ENCODE measurements around the gene TBX21.
"Not testable (repeated sequence)": the region's sequence is repeated elsewhere in the genome, so short reads cannot be mapped to it uniquely, and the experiment has no call there.

TBX21 gene

DNA sequence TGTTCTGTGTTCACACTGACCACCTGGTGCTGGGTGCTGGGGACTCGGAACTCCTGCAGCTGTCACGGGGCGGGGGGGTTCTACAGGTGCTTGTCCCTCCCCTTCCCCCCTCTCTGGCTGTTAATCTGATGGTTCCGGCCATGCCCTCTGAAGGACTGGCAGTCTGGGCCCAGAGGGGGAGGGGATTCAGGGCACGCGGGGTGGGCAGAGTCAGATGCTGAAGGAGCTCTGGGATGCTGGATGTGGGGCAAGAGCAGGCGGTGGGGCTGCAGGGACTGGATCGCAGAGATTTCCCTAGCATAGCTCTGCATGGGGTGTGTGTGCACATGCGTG, 5.4 kb upstream of the TBX21 start:
- no peak for TF ChIP-seq ZNF274 (IDR thresholded peaks at IDR 0.05; ENCODE audit: low read depth, low read length)

DNA sequence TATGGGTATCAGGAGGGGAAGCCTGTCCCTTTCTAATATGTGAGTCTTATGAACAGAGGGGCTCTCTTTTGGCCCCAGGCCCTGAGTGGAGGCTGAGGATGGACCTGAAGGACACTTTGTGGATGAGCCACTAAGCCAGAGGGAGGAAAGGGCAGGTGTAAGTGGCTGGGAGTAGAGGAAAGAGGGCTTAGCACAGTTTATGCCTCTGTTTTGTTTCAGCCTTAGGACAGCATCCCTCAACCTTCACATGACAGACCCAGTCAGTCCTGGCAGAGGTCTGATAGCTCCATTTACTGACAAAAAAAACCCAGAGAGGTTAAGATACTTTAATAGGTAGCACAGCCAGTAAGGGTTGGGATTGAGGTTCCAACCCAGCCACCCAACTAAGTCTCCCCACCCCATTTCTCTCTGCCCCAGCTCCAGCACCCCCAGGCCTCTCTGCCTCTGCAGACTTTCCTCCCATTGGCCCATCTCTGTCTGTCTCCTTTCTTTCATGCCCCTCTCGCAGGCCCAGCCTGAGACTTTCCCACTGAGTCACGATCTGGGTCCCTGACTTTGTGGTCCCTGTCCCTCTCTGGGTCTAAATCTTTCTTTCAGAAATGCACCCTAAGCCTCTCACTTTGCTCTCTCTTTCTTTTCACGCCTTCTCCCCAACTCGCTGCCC, 4.7 kb upstream of the TBX21 start:
- H3K4me3 ChIP-seq (ENCODE audit: low read length) = no peak overlapping the region
- TF ChIP-seq ZNF274 (IDR thresholded peaks at IDR 0.05; ENCODE audit: low read depth, low read length) = no peak

More for the DNA sequence above, 5.4 kb upstream of the TBX21 start:
- H3K4me3 ChIP-seq (ENCODE audit: low read length) = no peak overlapping the region

DNA sequence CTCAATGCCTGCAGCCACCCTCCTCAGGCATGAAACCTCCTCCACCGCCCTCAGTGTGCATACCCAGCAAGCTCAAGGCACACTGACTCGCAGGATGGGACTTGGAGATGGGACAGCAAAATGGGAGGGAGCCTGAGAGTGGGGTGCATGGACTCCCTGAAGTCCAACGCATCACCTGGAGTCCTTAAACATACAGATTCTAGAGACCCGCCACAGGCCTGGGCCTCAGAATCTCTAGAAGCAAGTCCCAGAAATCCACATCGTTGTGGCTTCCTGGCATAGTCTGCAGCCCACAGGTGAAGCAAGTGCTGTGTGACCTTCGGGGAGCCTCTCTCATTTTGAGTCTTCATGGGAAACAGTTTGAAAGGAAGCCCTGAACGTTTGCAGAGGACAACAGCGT, 3.6 kb upstream of the TBX21 start:
- no peak overlapping the region for H3K4me3 ChIP-seq (ENCODE audit: low read length)
- TF ChIP-seq ZNF274 (IDR thresholded peaks at IDR 0.05; ENCODE audit: low read depth, low read length) = no peak

DNA sequence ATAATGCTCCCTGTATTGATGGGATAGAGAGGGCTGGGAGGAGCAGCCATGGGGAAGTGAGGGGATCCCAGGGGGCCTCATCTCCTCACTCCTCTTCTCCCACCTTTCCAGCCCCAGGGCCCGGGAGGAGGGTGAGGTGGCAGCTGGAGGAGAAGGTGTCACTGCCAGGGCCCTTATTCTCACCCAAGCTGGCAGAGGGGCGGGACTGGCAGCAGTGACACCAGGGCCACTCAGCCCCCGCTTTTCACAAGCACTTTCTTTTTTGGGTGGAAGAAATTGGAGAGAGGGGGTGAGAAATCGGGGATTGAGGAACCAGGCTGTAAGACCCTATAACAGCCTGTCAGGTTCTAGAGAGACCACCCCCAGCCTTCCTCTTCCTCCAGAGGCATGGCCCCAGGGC, 2.4 kb upstream of the TBX21 start:
- no peak for TF ChIP-seq ZNF274 (IDR thresholded peaks at IDR 0.05; ENCODE audit: low read depth, low read length)

DNA sequence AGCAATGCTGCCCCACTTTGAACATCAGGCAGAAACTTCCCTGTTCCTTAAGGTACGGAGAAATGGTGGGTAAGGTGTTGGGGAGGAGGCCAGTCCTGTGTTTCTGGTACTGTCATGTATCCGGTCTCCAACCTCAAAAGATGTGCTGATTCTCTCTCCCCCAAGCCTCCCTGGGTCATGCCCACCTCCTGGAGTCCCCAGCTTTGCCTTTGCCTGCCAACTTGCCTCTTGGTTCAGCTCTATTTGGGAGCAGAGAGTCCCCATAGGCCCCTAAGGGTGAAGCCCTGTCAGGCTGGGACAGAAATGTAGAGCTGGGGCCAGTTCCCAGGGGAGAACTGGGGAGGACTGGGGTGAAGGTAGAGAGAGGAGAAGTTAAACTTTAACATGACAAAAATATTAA, 1.6 kb upstream of the TBX21 start:
- no peak overlapping the region for H3K4me3 ChIP-seq (ENCODE audit: low read length)
- no peak for TF ChIP-seq ZNF274 (IDR thresholded peaks at IDR 0.05; ENCODE audit: low read depth, low read length)

More for the DNA sequence above, 2.4 kb upstream of the TBX21 start:
- no peak overlapping the region for H3K4me3 ChIP-seq (ENCODE audit: low read length)

DNA sequence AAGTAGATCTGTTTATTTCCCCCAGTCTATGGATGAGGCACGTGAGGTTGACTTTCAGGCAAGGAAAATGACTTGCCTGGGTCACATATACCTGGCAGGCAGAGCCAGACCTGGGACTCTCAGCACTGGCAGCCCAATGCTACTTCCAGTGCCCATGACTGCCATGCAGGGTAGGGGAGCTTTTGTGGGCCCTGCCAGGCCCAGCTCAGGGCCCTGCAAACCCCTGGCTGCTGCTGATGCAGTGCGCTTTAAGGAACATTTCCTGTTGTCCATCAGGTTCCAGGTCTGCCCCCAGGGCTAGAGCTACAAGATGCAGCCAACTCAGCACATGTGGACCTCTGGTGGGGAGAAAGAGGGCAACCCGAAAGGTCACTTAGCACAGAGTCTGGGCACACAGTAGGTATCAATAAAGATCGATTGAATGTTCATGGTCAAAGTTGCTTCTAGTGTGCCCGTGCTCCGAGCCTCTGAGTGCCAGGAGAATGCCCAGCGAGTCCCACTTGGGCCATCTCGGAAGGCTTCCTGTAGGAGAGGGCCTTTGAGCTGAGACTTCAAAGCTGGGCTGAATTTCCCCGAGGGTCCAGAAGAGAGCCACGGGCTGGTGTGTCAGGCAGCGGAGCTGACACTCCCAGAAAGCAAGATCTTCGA, 513 bp upstream of the TBX21 start:
- no peak for TF ChIP-seq ZNF274 (IDR thresholded peaks at IDR 0.05; ENCODE audit: low read depth, low read length)
- H3K4me3 ChIP-seq (ENCODE audit: low read length) = no peak overlapping the region

DNA sequence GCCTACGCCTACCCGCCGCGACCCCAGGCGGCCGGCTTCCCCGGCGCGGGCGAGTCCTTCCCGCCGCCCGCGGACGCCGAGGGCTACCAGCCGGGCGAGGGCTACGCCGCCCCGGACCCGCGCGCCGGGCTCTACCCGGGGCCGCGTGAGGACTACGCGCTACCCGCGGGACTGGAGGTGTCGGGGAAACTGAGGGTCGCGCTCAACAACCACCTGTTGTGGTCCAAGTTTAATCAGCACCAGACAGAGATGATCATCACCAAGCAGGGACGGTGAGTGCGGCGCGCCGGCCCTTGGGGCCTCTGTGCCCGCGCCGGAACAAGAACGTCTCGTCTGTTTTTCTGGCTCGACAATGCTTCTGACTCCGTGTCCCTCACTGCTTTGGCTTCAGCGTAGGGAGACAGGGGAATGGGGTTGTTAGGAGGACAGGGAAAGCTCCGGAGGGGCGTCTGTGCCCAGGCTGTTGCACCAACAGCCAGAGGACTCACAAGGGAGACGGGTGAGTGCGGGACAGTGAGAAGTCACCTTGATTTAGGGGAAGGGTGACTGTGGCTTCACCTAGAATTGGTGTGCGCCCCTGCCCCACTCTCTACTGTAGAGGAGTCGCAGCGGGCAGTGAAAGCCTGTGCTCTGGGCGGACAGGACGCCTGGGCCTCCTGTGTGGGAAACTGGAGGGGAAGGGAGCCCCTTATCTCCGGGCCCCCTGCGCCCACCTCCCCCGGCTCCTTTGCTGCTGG, 806 bp downstream of the TBX21 start:
- no peak for TF ChIP-seq ZNF274 (IDR thresholded peaks at IDR 0.05; ENCODE audit: low read depth, low read length)
- peak overlapping the region; percentile 58; the same call in 1 of the 2 replicates for H3K4me3 ChIP-seq (ENCODE audit: low read length)

DNA sequence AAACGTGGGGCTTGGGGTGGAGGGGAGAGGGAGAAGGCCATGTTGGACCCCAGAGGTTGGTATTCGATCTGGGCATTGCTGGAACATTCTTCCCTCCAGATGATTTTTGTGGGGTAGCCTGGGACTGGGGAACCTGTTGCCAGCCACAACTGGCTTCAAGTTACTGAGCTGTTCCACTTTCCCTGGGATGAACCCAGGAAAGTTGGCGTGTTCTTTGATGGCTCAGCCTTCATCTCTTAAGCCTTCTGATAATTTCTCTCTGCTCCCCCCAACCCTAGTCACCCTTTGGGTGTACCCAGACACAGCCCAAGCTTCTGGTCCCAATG, 2.1 kb downstream of the TBX21 start:
- peak overlapping the region; percentile 58; the same call in 1 of the 2 replicates for H3K4me3 ChIP-seq (ENCODE audit: low read length)
- TF ChIP-seq ZNF274 (IDR thresholded peaks at IDR 0.05; ENCODE audit: low read depth, low read length) = no peak

DNA sequence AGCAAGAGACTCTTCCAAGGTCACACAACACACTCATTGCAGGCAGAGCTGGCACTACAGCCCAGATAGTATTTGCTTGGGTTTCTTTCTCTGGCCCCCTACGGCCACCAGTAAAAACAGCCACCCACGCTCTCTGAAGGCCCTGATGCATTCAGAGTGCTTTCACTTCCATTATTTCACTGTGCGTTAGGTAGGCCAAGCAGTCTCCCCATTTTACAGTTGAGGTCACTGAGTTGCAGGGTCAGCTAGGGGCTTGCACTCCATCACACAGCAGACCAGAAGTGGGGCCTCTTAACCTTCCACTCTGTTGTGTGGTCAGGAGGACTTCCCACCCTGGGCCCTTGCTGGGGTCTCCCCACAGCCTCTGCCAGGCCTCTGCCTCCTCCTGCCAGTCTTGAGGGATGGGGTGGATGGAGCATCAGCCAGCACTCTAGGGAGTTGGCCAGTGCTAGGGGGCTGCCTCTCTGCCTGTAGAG, 2.5 kb downstream of the TBX21 start:
- peak overlapping the region; percentile 58; the same call in 1 of the 2 replicates for H3K4me3 ChIP-seq (ENCODE audit: low read length)
- TF ChIP-seq ZNF274 (IDR thresholded peaks at IDR 0.05; ENCODE audit: low read depth, low read length) = no peak

DNA sequence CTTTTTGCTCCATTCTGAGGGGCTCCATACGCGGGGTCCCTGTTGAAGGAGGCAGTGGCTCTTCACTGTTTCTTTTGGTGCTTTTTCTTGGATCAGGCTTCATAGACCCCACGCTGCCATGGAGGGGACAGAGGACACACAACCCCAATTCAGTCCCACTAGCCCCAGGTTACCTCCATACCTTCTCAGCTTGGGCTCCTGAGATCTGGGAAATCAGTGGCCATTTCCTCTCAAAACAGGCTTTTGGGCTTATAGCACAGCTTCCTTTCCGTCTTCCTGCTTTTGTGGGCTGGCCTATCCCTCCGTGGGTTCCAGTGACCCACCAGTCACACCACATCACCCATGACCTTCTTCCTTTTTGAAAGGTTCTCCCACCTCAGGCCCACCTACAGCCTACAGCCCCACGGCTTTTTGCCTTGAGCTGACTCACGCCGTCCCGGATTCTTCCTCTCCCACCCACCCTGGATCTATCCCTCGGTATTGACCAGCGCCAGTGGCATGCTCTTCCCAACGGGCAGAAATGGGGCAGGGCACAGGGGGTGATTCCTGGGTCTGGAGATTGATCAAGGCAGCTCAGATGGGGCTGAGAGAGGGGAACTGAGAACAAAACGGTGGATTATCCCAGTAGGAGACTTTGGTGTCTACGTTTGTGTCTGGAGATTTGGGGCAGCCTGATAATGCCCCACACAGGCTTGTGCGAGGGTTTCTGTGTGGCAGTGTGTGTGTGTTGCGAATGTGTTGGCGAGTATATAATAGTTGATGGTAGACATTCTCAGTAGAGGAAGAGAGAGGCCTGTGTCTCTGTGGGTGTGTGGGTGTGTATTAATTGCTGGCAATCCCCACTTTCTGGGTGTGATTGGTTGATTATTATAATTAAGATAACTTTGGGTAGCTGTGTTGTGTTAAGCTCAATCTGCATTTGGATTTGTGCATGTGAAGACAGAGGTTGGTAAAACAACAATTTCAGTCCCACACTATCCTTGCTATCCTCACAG, 3.8 kb downstream of the TBX21 start:
- H3K4me3 ChIP-seq (ENCODE audit: low read length) = no peak overlapping the region

DNA sequence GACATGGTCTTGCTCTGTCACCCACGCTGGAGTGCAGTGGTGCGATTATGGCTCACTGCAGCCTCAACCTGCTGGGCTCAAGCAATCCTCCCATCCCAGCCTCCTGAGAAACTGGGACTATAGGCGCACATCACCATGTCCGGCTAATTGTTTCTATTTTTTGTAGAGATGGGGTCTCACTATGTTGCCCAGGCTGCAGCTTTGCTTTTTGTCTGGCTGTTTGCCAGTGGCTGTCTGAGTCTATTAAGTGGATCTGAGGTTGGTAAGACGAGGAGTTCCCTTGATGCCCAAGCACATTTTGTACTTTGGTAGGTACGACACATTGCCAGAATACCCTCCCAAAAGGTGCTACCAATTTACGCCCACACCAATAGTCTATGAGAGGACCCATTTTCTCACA, 5.1 kb downstream of the TBX21 start:
- TF ChIP-seq ZNF274 (IDR thresholded peaks at IDR 0.05; ENCODE audit: low read depth, low read length) = no peak
- H3K4me3 ChIP-seq (ENCODE audit: low read length) = no peak overlapping the region

More for the DNA sequence above, 3.8 kb downstream of the TBX21 start:
- no peak for TF ChIP-seq ZNF274 (IDR thresholded peaks at IDR 0.05; ENCODE audit: low read depth, low read length)

DNA sequence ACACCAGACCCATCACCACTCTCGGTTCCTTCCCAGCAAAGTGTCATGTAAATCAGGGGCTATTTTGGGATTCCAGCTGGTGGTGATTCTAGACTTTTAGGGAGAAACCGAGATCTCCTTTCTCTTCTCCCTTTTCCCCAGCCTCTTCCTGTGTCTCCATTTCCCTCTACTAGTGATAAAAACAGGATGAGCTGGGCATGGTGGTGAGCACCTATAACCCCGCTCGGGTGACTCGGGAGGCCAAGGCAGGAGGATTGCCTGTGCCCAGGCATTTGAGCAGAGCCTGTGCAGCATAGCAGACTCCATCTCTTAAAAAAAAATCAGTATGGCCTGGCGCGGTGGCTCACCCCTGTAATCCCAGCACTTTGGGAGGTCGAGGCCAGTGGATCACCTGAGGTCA, 6.1 kb downstream of the TBX21 start:
- TF ChIP-seq ZNF274 (IDR thresholded peaks at IDR 0.05; ENCODE audit: low read depth, low read length) = no peak
- H3K4me3 ChIP-seq (ENCODE audit: low read length) = no peak overlapping the region

DNA sequence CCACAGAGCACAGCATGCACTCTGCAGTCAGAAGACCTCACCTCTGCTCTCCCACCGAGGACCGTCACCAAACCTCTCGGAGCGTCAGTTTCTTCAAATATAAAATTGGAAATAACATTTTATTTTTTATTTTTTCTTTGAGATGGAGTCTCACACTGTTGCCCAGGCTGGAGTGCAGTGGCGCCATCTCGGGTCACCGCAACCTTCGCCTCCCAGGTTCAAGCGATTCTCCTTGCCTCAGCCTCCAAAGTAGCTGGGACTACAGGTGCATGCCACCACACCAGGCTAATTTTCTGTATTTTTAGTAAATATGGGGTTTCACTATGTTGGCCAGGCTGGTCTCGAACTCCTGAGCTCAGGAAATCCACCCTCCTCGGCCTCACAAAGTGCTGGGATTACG, 6.9 kb downstream of the TBX21 start:
- H3K4me3 ChIP-seq (ENCODE audit: low read length) = not testable (repeated sequence)

All from GM08714 (cell line).